ENCODE results near the gene TSPAN9.

Gene TSPAN9

GRCh38 chr12:3081091-3081490 lies 3.9 kb downstream of the TSPAN9 start:
- DNase-seq = no peak

DNA sequence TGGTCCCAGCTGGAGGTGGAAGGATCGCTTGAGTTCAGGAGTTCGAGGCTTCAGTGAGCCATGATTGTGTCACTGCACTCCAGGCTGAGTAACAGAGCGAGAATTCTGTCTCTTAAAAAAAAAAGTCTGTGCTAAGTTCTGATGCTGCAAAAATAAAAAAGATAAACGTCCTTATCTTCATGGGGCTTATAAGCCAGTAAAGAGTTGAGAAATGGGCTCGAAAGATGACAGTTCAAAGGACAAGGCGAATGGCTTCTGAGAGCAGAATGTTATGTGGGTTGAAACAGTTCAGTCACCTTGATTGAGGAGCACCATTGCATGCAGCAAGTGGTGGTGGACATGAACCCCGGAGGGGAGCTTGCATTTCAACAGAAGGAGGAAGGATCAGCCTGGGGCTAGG lies 4.7 kb downstream of the TSPAN9 start:
- DNase-seq = no peak

DNA sequence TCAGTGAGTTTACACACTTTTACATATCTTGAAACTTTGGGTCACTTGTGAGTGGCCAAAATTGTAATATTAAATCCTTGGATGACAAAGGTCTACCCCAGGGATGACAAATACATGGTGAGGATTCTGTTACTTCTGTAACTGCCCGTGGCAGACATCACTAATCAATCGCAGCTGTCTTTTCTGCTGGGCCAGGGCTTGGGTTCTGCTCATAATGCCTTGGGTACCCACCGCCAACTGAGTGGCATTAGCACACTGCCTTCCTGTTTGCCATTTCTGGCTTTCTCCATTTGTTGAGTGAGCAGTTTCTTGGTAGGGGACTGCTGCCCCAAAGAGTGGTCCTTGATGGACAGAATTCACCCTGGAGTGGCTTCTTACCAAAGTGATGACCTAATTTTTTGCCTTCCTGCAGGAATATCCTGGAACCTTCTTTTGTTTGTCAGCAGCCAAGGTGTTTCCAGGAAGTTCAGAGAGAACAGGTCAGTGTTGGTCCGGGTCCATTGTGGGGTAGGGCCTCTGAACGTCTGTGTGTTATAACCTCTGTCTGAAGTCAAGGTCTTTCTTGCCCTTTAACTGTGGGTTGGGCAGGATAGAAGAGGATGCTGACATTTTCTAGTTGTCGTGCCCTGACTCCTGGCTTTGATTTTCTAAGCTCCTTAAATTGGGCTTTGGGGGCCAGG lies 6.2 kb downstream of the TSPAN9 start:
- no peak for DNase-seq

GRCh38 chr12:3083921-3084347 lies 6.8 kb downstream of the TSPAN9 start:
- no peak for DNase-seq

DNA sequence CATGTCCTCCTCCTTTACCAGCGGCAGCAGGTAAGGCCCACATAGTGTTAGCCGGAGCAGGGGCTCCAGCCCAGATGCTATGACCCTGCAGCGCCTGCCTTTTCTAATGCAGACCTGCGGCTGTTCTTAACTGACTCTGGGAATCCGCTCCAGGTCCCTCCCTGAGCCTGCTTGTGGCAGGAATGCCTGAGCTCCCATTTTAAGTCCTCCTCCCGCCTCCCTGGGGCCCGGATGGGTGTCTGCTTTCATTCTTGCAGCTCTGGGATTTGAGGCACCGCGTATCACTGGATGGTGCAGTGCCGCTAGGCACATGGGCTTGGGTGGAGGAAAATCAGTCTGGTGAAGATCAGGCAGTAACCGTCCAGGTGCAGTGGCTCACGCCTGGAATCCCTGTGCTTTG lies 7.6 kb downstream of the TSPAN9 start:
- DNase-seq = no peak

DNA sequence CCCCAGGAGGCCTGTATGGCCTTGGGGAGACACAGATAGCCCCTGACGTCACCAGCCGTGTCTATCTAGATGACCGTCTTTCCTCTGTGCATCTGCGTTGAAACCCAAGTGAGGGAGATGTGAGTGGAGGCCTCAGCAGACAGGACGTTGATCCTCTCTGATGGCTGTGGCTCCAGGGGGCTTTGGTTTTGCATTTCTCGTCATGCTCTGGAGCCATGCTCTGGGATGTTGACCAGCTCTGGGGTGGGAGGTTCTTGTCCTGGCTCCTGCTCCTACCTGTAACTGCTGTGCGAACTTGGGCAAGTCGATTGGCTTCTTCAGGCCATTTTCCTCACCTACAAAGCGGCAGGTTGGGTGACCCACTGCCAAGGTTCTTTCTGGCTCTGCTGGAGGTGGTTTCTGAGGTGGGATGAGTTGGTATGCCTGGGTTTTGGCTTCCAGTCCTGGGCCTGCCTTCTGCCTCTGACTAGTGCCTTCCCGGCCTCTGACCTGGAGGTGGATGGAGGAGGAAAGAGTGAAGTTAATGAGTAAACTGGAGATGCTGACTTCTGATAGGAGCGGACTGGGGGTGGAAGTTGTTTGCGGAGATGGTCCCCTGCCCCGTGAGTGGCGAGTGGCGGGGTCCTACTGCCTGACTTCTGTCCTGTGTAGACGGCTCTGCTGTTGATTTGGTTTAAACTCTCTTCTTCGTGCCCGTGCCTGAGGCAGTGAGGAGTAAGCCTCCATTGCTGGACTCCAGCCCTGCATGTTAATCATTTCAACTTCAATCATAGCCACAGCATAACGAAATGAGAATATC lies 8.4 kb downstream of the TSPAN9 start:
- DNase-seq = no peak

DNA sequence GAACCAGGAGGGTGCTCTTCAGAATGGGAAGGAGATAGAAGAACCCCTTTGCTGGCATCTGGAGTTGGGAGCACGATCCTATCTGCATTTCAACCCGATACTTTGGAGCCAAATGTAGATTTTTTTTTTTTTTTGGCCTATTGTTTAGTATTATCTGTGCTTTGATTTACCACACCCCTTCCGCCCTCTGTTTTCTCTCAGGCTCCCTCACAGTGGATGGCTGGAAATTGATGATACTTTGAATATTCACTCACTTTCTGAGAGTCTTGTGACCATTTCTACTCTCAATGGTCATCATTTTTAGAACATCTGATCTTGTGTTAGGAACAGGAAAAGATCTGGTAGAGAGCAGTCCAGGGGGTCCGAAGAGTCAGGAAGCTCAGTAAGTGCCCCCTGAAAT lies 9.0 kb downstream of the TSPAN9 start:
- DNase-seq = no peak

- no peak for DNase-seq
Observed at GRCh38 chr12:3086729-3087323, 9.6 kb downstream of the TSPAN9 start.

GRCh38 chr12:3087758-3088650 lies 10.8 kb downstream of the TSPAN9 start:
- DNase-seq = no peak

DNA sequence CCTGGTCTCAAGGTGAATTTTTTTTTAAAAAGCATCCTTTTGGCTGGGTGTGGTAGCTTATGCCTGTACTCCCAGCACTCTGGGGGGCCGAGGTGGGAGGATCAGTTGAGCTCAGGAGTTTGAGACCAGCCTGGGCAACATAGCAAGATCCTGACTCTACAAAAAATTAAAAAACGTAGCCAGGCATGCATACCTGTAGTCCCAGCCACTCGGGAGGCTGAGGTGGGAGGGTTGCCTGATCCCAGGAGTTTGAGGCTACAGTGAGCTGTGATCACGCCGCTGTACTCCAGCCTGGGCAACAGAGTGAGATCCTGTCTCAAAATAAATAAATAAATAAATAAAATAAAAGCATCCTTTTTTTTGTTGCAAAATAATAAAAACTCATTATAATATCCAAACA lies 12.4 kb downstream of the TSPAN9 start:
- DNase-seq = no peak

DNA sequence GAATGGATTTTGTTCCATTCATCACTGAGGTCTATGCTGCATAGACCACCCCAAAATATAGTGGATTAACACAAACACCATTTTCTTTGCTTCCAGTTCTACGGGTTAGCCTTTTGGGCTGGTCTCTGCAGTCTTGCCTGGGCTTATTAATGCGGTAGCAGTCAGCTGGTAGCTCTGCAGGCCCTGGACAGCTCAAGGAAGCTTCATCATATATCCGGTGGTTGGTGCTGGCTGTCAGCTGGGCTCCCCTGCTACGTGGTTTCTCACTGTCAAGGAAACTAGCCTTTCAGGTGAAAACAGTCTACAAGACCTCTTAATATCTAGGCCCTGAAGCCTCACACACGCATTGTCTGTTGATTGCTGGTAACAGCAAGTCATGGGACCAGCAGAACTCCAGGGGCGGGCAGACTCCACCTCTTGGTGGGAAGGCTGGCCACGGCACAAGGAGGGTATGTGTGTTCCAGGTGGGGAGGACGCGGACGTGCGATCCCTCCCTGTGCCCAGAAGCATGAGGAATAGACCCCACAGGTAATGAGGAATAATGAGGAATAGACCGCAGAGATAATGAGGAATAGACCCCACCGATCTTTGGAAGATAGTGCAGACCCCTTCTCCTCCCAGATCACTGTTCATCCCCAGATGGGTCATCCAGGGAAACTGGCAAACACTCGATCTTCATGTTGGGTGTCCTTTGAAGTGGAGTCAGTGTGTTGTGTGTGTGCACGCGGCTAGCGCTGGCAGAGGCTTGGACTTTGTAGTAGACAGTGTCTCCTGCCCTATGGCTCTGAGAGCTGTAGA lies 13.3 kb downstream of the TSPAN9 start:
- no peak for DNase-seq

- no peak for DNase-seq
Observed at GRCh38 chr12:3091038-3091319, 13.8 kb downstream of the TSPAN9 start.

DNA sequence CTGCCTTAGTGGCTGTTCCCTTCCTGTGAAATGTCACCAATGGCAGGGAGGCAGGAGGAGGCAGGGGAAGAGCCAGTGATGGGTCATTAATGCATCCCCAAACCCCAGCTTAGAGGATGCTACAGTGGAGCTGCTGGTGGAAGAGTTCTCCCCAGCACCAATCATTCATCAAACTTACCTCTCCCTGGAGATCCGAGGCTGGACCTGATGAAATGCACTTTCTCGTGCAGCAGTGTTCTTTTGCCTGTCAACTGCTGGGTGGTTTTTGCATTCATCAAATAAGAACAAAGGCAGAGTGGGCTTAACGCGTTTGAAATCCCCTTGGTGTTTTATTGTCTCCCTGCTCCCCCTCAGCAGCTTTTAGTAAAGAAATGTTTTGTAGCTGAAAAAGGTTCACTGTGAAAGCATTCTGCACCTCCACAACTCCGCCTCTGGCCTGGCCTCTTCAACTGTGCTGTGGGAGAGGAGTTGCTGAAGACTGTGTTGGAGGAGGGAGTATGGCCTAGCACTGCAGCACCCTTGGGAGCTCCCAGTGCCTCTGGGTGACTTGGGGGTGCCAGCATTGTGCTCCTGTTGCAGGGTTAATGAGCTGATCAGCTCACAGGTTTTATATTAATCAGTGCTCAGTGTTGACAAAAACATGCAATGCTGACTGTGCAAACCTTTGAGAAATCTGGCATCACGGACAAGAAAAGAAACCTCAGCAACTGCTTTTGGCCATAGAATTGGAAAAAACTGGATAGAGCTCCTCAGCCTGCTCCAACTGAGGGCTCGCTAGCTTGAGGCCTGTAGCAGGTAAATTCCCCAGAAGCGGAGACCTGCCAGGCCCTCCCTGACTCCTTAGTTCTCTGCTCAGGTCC lies 14.4 kb downstream of the TSPAN9 start:
- DNase-seq = no peak

GRCh38 chr12:3092764-3093163 lies 15.6 kb downstream of the TSPAN9 start:
- no peak for DNase-seq

DNA sequence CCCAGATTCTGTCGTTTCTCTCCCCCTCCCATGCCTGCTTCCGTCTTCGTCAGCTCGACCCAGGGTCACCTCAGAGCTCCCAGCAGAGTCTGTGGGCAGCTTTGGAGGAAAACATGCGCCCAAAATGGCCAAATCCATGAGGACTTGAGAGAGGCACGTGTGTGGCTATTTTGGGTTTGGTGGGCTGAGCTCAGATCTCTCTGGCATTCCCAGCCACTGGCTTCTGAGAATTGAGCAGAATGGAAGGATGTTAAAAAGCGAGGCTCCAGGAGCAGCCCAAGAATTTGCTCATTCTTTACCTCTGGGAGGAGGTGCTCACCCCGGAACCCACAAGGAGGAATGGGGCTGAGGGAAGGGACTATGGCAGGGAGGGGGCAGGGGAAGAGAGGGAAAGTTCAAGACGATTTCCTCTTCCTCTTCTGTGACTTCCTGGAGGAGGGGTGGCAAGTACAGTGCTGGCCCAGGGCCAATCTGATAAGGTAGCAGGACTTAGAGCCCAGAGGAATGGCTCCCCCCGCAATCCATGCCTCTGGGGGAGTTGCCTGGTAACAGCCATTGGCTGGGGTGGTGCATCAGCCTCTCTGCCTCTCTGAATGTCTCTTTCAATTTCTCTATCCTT lies 20.1 kb downstream of the TSPAN9 start:
- DNase-seq = no peak

DNA sequence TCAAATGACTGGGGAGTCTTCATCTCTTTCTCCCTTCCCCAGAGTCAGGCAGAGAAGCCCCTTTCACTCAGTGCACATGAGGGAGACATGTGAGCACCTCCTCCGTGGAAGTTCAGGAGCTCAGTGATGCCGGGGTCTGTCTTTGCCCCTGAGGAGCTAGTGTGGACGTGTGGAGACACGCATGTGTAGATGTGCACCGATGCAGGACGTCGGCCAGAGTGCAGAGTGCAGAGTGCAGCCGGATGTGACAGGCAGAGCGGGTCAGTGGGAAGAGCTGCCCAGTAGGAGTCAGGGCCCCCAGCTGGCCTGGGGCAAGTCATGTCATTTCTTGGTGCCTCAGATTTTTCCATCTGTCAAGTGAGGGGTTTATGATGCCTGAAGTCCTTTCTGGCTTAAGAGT lies 20.7 kb downstream of the TSPAN9 start:
- DNase-seq = no peak

DNA sequence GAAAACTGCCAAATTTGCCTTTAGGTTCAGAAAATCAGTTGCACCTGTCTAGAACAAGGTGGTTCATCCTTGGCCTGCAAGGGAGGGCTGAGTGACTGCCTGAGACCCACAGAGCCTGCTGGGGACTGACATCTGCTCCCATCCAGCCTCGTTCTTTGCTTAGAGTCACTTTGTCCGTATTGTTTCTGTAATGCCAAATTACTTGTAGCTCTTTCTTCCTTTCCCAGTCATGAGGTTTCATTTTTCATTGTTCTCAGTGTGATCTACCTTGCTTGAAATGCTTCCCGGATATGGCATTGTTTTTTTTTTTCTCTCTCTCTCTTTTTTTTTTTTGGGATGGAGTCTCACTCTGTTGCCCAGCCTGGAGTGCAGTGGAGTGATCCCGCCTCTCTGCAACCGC lies 21.3 kb downstream of the TSPAN9 start:
- DNase-seq = no peak

DNA sequence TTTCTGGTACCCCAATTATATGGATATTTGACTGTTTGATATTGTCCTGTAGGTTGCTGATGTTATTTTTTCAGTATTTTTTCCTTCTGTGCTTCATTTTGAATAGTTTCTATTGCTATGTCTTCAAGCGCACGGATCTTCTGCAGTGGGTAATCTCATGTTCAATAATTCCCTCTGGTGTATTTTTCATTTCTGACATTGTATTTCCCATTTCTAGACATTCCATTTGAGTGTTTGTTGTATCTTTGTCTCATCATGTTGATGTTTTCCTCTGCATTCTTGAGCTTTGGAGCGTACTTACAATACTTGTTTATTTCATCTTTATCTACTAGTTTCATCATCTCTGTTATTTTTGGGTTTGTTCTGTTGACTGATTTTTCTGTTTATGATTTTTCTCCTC lies 22.0 kb downstream of the TSPAN9 start:
- DNase-seq = no peak

DNA sequence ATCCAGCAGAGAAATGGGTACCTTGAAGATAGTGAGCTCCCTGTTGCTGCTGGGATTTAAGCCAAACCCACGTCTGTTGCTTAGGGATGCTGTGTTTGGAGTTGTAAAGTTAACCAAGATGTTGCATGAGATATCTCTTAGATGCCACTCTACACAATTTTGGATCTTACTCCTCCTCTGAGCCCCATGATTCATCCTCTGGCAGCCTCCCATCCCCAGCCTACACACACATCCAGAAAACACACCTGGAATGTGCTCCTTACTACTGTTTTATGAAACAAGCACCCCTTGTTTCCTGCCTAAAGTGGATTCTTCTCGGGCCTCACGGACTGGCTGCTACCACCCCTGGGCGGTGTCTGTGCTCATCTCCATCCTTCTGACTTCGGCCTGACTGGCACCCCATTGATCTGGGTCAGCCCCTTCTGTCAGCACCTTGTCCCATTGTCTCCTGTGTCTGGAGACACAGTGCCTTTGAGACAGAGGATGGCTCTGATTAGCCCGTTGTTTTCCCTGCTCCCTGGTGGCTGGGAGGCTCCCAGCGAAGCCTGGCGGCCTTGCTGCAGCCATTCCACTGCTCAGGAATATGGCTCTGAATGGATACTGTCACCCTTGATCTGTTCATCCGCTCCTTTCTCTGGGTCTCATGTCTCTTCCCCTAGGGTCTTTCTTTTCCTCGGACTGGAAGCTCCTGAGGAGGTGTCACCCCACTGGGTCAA lies 24.3 kb downstream of the TSPAN9 start:
- no peak for DNase-seq

DNA sequence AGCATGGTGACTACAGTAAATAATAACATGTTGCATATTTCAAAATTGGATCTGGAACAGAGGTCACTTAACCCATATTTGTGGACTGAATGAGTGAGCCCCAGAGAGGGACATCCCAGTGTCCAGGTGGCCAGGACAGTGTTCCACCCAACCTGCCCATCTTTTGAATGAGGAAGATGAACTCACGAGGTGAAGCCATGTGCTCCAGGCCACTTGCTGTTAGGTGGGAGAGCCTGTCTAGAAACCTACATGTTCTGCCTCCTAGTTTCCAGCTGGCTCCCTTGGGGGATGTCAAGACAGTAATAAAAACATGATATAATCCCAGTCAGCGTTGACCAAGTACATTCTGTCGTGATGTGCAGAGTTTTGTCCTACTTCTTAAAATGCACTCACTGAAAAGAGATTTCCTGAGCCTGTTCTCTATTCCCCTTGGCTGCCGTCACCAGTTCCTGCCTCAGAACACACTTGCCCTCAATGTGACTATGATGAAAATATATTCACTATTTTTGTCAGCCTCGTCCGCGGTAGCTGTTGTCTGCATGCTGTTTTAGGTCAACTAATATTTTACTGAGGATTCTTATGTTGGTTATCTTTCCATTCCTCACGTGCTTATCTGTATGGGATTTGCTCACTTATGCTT lies 25.7 kb downstream of the TSPAN9 start:
- no peak for DNase-seq
